C4-2B (cell line): Measurements from ENCODE around the gene OLFML2B.

ENCODE experiments used
- H3K27ac ChIP-seq: fragments of 450-650 bp; 2 replicates; pipeline ENCODE4 v1.5.1; 2017
- CTCF ChIP-seq: fragments of 450-650 bp; conservative IDR thresholded peaks from 2 replicates; pipeline ENCODE4 v1.5.1; 2017; ENCODE audit warnings: mild to moderate bottlenecking
- ZFX ChIP-seq: fragments of 450-650 bp; IDR thresholded peaks from 2 replicates; pipeline ENCODE4 v1.6.1; 2017

Gene OLFML2B

GRCh38 chr1:161948435-161948834 lies 75.2 kb downstream of the OLFML2B start:
- TF ChIP-seq CTCF (no peak), ZFX (no peak)
- no peak overlapping the region for H3K27ac ChIP-seq

- TF ChIP-seq CTCF (no peak), ZFX (no peak)
- no peak overlapping the region for H3K27ac ChIP-seq
Observed at GRCh38 chr1:161946071-161946987, 77.3 kb downstream of the OLFML2B start.

- no peak overlapping the region for H3K27ac ChIP-seq
- no peak for TF ChIP-seq CTCF
- TF ChIP-seq ZFX, result no peak
Observed at GRCh38 chr1:161945306-161946060, 78.2 kb downstream of the OLFML2B start.

- H3K27ac ChIP-seq, result no peak overlapping the region
- TF ChIP-seq CTCF (no peak), ZFX (no peak)
Observed at GRCh38 chr1:161944381-161944780, 79.3 kb downstream of the OLFML2B start.

GRCh38 chr1:161943737-161944136 lies 79.9 kb downstream of the OLFML2B start:
- TF ChIP-seq CTCF, result no peak
- no peak for TF ChIP-seq ZFX
- no peak overlapping the region for H3K27ac ChIP-seq

GRCh38 chr1:161941726-161942436 lies 81.8 kb downstream of the OLFML2B start:
- TF ChIP-seq ZFX, result no peak
- TF ChIP-seq CTCF, result no peak
- no peak overlapping the region for H3K27ac ChIP-seq
